Measurements from ENCODE around the gene GLG1.

Gene GLG1

GRCh38 chr16:74626741-74627416, 20.0 kb upstream of the GLG1 start:
- peak; percentile 45 for DNase-seq (ENCODE audit: low spot score)
- TF ChIP-seq, protein P1, sequence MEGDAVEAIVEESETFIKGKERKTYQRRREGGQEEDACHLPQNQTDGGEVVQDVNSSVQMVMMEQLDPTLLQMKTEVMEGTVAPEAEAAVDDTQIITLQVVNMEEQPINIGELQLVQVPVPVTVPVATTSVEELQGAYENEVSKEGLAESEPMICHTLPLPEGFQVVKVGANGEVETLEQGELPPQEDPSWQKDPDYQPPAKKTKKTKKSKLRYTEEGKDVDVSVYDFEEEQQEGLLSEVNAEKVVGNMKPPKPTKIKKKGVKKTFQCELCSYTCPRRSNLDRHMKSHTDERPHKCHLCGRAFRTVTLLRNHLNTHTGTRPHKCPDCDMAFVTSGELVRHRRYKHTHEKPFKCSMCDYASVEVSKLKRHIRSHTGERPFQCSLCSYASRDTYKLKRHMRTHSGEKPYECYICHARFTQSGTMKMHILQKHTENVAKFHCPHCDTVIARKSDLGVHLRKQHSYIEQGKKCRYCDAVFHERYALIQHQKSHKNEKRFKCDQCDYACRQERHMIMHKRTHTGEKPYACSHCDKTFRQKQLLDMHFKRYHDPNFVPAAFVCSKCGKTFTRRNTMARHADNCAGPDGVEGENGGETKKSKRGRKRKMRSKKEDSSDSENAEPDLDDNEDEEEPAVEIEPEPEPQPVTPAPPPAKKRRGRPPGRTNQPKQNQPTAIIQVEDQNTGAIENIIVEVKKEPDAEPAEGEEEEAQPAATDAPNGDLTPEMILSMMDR (IDR thresholded peaks at IDR 0.05; ENCODE audit: extremely low read depth, insufficient read depth, missing control alignments), result no peak
- in situ Hi-C loops (cut with MboI; ENCODE audit: low pct_unique_long_range_greater_than_20kb, low sequenced_read_pairs, unreplicated experiment), result loop anchor here (25.0 kb wide), 1 partner anchor 315 kb away; no protein-coding TSS in a partner anchor

DNA sequence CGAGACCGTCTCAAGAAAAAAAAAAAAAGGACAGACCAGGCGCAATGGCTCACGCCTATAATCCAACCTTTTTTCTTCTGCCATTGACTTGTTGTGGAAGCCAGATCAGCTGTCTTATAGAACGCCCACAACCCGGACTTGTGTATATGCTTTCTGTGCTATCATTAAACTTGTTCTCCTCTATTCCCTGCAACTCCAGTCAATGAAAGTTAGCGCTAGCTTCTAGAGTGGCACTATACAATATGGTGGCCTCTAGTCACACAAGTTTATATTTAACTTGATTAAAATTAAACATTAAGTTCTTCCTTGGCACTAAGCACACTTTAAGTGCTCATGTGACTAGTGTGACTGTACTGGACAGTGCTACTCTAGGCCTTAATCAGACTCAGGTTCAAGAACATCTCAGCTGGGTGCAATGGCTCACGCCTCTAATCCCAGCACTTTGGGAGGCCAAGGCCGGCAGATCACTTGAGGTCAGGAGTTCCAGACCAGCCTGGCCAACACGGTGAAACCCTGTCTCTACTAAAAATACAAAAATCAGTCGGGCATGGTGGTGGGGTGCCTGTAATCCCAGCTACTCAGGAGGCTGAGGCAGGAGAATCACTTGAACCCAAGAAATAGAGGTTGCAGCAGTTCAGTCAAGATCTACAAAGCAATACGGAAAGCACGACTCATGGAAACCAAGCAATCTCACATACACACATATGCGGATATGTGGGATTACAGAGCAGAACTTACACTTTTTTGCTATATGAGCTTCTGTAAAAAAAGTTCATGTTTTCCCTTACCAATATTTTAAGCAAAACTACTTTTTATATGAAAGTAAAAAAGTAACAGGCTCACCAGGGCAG, 18.8 kb upstream of the GLG1 start:
- in situ Hi-C loops (cut with MboI; ENCODE audit: low pct_unique_long_range_greater_than_20kb, low sequenced_read_pairs, unreplicated experiment), result loop anchor here (25.0 kb wide), 1 partner anchor 313 kb away; no protein-coding TSS in a partner anchor
- TF ChIP-seq, protein P1 (IDR thresholded peaks at IDR 0.05; ENCODE audit: extremely low read depth, insufficient read depth, missing control alignments), result no peak
- DNase-seq (ENCODE audit: low spot score), result no peak

- in situ Hi-C loops (cut with MboI; ENCODE audit: low pct_unique_long_range_greater_than_20kb, low sequenced_read_pairs, unreplicated experiment), result loop anchor here (25.0 kb wide), 1 partner anchor 137 kb away; no protein-coding TSS in a partner anchor
- TF ChIP-seq, protein P1 (IDR thresholded peaks at IDR 0.05; ENCODE audit: extremely low read depth, insufficient read depth, missing control alignments), result no peak
- no peak for DNase-seq (ENCODE audit: low spot score)
These were observed 16.9 kb upstream of the GLG1 start for GRCh38 chr16:74623839-74624235.

GRCh38 chr16:74623214-74623838, 16.4 kb upstream of the GLG1 start:
- peak; percentile 45 for DNase-seq (ENCODE audit: low spot score)
- TF ChIP-seq, protein P1 (IDR thresholded peaks at IDR 0.05; ENCODE audit: extremely low read depth, insufficient read depth, missing control alignments), result peak; percentile 57

DNA sequence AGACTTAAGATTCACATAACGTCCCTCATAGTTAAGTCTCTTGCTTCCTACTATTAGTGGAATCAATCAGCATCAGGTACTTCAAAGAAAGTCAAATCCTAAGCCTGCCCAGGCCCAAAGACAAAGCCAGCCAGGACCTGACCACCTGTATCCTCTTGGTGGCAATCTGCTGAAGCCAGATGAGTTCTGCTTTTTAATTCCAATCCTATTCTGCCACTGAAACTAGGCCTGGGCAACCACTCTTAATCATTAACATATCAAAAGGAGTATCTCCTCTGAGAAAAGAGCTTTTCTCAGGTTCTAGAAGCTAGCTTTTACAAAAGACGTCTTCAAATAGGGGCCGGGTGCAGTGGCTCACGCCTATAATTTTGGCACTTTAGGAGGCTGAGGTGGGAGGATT, 15.1 kb upstream of the GLG1 start:
- no peak for DNase-seq (ENCODE audit: low spot score)
- TF ChIP-seq, protein P1 (IDR thresholded peaks at IDR 0.05; ENCODE audit: extremely low read depth, insufficient read depth, missing control alignments), result no peak
- in situ Hi-C loops (cut with MboI; ENCODE audit: low pct_unique_long_range_greater_than_20kb, low sequenced_read_pairs, unreplicated experiment), result loop anchor here (25.0 kb wide), 1 partner anchor 135 kb away; no protein-coding TSS in a partner anchor

More at GRCh38 chr16:74623214-74623838, 16.4 kb upstream of the GLG1 start:
- in situ Hi-C loops (cut with MboI; ENCODE audit: low pct_unique_long_range_greater_than_20kb, low sequenced_read_pairs, unreplicated experiment), result loop anchor here (25.0 kb wide), 1 partner anchor 136 kb away; no protein-coding TSS in a partner anchor

DNA sequence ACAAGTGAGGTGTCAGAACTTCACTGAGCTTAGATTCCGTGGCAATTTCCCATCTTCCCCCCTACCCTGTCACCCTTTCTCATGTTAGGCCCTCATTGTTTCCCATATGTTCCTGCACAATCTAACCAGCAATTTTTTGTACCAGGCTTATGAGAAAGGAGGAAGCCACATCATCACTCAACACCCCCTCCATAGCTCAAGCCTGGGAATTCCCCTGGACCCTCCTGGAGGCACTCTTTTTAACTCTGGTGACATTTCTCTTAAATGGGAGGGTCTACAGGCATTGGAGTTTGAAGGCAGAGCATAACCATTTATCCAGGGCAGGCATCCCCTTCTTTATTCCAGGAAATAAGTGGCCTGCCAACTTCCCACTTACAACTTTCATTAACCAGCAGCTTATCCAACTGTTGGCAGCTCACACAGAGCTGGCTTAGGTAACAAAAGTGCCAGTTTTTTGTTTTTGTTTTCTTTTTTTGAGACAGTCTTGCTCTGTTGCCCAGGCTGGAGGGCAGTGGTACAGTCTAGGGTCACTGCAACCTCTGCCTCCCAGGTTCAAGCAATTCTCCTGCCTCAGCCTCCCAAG, 10.4 kb upstream of the GLG1 start:
- TF ChIP-seq, protein P1 (IDR thresholded peaks at IDR 0.05; ENCODE audit: extremely low read depth, insufficient read depth, missing control alignments), result no peak
- DNase-seq (ENCODE audit: low spot score), result no peak
- in situ Hi-C loops (cut with MboI; ENCODE audit: low pct_unique_long_range_greater_than_20kb, low sequenced_read_pairs, unreplicated experiment), result loop anchor here (25.0 kb wide), 1 partner anchor 130 kb away; no protein-coding TSS in a partner anchor

Data from GM13977 (cell line).